ENCODE measurements around the gene CDC34.
"Not testable (repeated sequence)": the region's sequence is repeated elsewhere in the genome, so short reads cannot be mapped to it uniquely, and the experiment has no call there.

Gene CDC34

DNA sequence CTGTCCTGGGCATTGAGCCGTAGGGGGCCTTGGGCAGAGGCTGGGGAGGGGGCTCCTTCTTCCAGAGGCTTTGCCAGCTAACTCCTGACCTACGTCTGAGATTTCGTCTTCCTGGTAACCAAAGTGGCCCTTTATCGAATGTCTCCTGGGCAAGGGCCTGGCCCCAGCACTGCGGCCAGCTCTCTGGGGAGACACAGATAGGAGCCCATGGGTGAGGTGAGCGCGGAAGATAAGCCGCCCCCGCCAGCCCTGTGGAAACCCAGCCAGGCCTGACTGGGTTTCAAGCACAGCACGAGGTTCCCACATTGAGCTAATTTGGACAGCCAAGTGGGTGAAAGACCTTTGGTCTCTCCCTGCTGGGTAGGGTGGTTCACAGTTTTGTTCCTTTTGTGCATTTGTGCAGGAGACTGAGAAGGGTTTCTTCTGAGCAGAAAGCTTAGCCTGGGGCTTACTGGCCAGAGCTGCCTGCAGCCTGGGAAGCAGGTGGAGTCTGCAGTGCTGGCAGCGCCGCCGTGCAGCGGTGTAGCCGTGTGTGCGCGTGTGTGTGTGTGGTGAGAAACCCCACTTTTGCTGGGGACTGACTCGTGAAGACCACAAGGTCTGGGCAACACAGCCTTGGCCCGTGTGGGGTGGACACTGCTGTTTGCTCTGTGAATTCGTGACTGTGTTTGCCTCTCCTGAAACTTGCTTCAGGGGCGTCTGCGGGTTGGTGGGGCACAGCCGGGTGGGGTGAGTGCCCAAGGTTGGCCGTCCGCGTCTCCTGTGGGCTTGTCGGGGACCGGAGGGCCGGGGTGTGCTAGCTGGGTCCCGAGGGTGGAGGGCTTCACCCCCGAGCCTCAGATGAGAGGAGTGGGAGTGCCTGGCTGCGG lies 43.3 kb downstream of the CDC34 start:
- DNase-seq = no peak

DNA sequence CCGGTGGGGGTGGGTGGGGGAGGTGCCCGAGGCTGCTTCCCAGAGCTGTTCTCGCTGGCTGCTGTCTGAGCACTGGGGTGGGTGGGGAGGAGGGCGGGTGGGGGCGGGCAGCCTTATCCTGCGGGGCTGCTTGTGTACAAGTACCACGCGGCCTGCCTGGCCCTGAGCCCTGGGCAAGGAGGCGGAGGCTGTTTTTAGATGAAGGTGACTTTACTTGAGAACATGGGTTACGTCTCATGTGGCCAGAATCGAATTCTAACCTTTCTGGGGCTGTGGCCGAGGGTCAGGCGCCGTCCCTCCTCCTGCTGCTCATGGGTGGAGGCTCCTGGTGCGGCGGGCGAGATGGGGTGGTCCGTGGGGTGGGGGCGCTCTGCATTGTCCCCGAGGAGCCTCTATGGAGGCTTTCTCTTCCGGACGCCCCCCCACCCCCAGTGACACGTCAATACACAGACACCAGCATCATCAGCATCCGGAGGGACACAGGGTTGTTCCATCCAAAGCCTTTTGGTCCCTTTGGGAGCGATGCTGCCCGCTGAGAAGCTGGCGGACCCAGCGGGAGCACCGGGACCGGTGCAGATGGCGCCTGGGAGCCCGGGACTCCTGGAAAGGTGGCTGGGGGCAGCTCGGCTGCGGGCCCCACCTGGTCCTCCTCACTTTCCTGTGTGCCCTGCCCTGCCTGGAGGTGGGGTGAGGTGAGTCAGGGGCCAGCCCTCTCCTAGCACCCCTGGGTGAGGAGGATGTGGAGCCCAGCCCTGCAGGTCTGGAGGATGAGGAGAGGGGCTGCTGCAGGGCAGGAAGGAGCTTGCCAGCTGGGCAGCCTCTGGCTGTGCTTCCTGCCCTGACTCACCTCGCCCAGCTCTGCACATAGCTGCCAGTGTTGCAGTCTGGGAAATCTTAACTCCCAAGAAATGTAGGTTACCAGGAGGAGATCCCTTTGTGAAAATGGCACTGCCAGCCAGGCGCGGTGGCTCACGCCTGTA lies 44.3 kb downstream of the CDC34 start:
- peak; percentile 24 for DNase-seq

DNA sequence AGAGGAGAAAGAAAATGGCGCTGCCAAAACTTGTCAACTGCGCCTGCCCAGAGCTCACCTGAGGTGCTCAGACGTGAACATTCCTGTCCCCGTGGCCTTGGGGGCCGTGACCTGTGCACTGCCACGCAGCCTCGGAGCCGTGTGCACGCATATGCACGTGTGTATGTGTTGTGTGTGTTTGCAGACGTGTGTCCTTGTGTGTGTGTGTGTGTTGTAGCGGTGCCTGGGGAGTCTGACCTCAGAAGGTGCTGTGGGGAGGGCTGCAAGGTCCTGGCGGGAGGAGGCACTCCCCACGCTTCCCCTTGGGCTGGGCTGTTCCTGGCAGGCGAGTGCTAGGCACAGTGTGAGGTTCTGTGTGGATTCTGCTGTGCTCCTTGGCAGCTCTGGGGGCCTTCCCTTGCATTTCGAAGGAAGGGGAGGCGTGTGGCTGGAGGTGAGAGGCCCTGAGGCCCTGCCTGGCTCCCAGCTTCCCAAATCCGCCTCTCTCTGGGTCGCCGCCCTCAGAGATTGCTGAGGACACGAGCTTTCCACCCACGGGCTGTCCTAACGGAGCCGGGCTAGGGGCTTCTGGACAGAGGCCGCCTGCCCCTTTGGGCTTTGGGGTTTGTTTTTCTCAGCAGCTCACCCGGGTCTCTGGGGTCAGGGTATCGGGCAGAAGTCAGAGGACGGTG lies 45.3 kb downstream of the CDC34 start:
- DNase-seq = no peak

DNA sequence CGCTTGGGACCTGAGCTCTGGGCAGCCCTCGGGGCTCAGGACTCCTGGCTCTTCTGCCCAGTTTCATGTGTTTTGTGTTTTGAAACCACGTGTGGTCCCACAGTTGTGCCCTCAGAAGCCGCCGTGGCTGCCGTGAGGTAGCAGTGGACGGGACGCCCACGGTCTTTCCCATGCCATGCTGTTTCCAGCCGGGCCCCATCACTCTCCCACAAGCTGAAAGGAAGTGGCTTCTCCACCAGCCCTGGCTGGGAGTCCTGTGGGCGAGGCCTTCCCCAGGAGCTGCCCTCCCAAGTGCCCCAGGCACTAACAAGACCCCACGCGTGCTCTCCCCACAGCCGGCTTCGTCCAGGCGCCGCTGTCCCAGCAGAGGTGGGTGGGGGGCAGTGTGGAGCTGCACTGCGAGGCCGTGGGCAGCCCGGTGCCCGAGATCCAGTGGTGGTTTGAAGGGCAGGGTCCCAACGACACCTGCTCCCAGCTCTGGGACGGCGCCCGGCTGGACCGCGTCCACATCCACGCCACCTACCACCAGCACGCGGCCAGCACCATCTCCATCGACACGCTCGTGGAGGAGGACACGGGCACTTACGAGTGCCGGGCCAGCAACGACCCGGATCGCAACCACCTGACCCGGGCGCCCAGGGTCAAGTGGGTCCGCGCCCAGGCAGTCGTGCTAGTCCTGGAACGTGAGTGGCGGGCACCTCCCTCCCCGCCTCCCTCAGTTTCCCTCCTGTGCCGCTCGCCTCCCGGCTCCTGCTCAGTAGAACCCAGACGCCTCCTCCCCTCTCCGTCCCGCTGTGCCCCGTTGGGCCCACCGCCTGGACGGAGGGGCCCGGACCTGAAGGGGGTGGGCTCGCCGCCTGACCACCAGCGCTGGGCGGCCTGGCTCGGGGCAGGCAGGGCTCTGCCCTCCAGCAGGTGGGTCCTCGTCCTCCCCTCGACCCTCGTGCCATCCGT lies 46.2 kb downstream of the CDC34 start:
- DNase-seq = no peak

DNA sequence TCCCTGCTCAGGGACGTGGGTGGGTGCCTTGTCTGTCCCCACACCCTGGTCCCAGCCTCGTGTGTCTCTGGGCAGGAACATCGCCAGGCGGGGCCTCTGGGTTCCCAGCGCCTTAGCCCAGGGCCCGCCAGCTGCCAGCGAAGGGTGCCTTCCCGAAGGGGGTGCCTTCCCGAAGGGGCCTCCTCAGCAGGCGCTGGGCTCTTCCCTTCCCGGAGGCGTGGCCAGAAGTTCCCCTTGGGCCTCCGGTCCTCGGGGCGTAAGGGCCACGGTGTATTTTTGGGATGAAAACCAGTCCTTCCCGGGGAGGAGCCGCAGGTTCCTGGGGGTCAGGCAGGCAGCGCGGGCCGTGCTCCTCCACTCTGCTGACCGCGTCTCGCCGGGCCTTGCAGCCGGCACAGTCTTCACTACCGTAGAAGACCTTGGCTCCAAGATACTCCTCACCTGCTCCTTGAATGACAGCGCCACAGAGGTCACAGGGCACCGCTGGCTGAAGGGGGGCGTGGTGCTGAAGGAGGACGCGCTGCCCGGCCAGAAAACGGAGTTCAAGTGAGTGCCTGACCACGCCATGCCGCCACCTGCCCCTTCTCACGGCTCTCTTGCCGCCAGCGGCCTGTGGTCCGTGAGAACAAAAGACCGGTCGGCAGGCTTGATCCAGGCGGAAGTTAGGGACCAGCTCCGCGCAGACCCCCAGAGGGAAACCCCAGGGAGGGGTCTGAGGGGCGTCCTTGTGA lies 47.7 kb downstream of the CDC34 start:
- no peak for DNase-seq

DNA sequence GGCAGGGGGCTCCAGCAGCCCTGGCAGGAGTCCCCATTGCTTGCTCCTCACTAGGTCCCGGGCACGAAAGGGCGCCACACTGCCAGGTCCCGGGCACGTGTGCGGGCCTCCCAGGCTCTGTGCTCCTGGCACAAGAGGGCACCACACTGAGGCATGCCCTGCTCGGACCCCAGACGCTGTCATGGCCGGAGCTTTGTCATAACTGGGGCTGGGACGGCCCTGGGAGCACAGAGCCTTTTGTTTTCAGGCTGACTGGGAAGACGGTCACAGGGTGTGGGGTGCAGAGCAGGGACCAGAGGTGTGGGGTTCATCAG lies 48.2 kb downstream of the CDC34 start:
- DNase-seq = no peak

DNA sequence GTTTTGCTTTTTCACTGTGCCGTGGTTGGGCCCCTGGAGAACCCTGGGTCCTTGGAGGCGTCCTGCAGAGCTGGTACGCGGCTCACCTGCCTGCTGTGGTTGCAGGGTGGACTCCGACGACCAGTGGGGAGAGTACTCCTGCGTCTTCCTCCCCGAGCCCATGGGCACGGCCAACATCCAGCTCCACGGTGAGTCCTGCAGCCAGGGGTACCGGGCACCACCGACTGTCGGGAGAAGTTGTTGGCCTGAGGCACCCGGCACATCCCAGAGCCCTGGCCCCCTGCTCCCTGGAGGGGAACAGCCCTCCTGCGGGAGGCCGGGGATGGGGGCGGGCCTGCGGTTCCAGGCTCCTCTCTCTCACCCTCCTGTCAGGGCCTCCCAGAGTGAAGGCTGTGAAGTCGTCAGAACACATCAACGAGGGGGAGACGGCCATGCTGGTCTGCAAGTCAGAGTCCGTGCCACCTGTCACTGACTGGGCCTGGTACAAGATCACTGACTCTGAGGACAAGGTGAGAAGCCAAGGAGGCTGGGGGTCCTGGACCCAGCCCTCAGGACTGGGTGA lies 48.8 kb downstream of the CDC34 start:
- DNase-seq = no peak

DNA sequence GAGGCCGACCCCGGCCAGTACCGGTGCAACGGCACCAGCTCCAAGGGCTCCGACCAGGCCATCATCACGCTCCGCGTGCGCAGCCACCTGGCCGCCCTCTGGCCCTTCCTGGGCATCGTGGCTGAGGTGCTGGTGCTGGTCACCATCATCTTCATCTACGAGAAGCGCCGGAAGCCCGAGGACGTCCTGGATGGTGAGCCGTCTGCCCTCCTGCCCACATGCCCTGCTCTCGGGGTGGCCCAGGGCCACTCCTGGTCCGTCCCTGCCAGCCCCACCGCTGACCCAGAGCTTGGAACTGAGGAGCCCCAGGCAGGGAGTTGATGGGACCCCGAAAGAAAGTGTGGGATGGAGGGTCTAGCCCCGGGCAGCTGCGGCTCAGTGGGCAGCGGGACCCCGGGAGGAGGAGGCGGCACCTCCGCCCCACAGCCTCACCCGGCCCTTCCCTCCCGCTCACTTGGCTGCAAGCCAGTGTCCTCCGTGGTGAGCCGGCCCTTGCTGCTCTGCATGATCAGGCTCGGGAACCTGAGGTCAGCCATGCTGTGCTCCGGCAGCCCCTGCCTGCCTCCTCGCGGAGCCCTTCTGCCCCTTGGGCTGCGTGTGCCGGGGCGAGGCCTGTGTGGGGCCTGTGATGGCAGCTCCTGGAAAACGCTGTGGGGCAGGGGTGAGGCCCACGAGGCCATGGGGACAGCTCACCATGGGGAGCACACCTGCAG lies 50.0 kb downstream of the CDC34 start:
- no peak for DNase-seq

DNA sequence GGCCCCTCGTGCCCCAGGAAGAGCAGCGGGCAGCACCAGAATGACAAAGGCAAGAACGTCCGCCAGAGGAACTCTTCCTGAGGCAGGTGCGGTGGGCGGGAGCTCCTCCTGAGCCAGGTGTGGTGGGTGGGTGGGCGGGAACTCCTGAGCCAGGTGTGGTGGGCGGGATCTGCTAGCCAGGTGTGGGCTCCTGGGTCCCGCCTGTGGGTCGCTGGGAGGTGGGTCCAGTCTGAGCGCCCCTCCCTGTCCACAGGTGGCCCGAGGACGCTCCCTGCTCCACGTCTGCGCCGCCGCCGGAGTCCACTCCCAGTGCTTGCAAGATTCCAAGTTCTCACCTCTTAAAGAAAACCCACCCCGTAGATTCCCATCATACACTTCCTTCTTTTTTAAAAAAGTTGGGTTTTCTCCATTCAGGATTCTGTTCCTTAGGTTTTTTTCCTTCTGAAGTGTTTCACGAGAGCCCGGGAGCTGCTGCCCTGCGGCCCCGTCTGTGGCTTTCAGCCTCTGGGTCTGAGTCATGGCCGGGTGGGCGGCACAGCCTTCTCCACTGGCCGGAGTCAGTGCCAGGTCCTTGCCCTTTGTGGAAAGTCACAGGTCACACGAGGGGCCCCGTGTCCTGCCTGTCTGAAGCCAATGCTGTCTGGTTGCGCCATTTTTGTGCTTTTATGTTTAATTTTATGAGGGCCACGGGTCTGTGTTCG lies 51.1 kb downstream of the CDC34 start:
- DNase-seq = no peak

DNA sequence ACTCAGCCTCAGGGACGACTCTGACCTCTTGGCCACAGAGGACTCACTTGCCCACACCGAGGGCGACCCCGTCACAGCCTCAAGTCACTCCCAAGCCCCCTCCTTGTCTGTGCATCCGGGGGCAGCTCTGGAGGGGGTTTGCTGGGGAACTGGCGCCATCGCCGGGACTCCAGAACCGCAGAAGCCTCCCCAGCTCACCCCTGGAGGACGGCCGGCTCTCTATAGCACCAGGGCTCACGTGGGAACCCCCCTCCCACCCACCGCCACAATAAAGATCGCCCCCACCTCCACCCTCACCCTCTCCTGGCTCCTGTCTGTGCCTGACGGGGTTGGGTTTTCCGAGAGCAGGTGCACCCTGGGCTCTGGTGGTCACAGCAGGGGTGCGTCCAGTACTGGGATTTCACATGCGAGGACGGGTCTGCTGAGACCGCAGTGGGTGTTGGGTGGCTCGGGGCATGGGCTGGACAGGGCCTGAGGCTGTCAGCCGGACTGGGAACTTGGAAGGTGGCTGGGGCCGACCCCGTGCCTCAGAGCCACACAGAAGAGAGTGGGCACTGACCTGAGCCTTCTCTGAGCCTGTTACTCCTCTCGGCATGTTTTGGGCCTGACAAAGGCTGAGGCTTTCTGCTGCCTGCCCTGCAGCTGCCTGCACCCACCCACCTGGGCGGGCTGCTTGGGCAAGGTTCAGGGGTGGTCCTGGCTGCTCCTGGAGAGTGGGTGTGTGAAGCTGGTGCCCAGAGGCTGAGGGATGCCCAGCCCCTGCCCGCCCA lies 51.8 kb downstream of the CDC34 start:
- no peak for DNase-seq

DNA sequence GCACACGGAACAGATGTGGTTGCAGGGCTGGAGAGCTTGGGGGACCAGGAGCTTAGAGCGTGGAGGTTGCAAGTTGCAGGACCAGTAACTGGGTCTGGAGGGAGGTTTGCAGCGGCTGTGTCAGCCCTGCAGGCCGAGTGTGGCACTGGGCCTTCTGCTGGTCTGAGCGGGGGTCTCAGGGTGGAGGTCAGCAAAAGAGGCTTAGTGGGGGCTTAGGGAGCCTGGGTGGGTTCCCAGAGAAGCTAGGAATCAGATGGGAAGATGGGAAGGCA lies 52.3 kb downstream of the CDC34 start:
- no peak for DNase-seq

DNA sequence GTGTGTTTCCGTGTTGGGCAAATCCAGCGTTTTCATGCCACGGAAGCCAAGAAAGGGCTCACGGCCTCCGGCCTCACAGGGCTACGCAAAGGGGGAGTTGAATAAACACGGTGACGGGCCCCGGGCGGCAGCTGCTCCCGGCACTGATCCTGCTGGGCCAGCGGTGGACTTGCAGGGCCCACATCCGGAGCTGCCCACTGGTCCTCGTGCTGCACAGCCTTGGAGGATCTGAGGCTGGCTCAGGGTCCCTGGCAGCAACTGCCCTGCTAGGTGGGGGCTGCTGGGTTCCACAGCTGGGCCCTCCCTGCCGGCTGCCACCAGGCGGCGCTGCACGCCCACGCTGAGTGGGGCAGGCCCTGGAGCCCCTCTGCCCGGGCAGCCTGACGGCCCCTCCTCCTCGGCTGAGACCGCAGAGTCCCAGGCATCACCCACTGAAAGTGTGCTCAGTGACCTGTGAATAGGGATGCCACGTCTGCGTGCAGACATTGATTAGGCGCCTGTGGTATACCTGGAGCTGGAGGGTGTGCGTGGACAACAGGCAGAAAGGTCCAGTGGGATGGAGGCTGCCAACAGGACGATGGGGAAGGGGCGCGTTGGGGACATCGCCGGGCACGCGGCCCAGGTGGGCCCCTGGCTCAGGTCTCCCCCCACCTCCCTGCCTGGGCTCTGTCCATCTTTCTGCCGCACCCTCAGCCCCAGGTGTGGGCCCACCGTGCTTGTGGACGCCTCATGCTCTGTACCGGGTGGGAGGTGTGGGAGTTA lies 52.9 kb downstream of the CDC34 start:
- no peak for DNase-seq

DNA sequence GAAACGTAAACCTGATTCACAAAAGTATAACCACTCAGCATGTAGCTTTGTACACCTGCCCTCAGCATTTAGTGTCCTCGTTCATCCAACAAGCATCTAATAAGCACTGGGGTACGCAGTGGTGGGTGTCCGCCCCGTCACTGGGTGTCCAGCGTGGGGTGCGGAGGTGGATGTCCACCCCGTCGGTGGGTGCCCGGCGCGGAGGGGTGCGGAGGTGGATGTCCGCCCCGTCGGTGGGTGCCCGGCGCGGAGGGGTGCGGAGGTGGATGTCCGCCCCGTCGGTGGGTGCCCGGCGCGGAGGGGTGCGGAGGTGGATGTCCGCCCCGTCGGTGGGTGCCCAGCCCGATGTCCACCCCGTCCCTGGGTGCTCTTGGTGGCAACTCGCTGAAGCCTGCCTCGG lies 53.6 kb downstream of the CDC34 start:
- DNase-seq = not testable (repeated sequence)

DNA sequence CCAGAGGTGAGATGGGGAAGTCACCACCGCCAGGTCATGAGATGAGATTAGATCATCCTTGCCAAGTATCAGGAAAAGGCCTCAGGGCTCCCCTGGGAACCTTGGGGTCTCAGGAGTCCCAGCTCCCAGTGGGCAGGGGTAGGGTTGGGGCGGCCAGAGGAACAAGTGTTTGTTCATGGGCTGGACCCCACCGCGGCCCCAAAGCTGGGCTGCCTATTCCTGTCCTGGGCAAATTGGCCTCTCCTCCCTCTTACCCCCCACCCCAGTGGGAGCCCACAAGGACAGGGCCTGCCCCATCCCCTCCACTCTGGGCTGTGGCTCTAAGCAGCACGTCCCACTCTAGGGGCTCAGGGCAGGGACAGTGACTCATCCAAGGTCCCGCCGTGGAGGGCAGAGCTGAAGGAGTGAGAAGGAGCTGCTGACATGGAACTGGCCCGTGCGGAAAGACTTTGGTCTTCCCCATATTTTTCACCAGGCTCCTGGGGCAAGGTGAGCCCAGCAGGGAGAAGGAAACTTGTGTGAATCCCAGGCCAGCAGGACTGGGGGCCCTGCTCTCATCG lies 54.1 kb downstream of the CDC34 start:
- DNase-seq = no peak

DNA sequence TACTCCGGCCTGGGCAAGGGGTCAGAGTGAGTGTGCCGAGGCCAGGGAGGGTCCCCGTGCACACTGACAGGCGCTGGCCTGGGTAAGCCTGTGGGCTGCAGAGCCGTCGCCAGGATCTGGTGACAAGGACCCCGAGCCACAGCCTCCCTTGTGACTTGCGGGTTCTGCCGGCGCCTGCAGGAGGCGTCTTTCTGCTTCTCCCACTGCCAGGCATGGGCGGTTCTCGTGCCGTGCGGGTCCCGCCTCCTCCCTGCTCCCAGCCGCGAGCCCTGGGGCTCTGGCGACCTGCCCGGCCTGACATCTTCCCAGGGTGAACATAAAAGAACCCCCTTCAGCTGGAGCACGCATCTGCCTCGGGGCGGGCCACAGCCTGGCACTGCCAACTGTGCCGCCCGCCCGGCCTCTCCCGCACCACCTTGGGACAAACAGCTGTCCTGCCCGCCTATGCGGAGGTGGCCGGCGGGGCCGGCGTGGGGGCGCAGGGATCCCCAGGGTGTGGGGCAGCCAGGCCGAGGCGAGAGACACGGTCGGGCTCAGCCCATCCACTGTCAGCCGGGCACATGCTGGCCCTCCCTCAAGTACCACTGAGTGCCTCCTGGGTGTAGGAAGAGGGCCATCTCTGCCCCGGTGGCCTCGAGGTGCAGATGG lies 56.7 kb downstream of the CDC34 start:
- DNase-seq = no peak

DNA sequence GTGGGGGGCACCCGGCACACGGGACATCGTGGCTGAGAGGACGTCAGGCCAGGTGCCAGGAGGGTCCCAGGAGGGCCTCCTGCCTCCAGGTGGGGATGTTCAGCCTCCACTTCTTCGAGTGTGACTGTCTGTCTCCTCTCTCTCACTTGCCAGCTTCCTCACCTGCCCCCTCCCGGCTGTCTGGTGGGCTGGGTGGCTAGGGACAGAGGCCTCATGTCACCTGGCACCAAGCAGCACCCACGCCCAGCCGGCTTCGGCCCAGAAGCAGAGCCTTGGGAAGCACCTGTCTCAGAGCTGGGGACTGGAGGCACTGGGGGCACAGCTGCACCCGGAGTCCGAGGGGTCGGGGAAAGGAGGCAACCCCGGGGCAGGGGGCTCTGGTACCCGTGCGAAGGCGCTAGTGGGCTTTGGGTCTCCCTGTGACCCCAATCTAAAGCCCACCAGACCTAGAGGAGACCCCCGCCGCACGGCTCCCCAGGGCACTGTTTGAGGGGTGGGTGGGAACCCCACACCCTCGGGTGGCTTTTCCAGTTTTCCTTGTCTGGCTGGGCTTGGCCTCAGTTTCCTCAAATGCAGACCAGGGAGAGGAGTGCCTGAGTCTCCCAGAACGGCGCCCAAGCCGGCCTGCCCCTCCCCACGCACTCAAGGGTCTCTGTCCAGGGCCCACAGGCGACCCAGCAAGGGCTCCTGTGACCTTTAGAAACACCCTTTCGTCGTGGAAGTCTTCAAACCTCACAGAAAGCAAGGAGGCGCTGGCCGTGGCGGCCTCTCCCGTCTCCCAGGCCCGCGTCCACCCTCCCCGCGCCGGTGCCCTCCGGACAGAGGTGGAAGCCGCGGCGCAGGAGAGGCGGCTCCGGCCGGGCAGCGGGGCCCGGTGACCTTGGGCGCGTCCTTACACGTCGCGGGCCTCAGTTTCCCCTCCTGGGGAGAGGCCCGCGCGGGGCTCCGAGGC lies 57.5 kb downstream of the CDC34 start:
- DNase-seq = no peak

Data from kidney glomerular epithelial cell (primary cell).